Endothelial cell of umbilical vein (primary cell): ENCODE measurements around the gene NFX1. TPM values are rescaled to one million over a fixed set of nuclear protein-coding genes. Genes with fewer than 3 reads are reported as not detected.

ENCODE experiments used
- BruUV-seq: library from RNA; stranded (reverse); fragments of 400-500 nt; replicated peaks from 2 replicates; lab custom pipeline; 2021; lab: Mats Ljungman, UMichigan
- CTCF ChIA-PET: fragments of 300-600, 350-600 bp; sonication (Branson Sonifier 250); formaldehyde crosslinking; loops from one replicate; lab custom pipeline; 2021; ENCODE audit warnings: antibody characterized with exemption, inconsistent platforms; lab: Charles Lee
- POLR2A ChIA-PET: fragments of 300-600, 350-600 bp; sonication (Branson Sonifier 250); formaldehyde crosslinking; loops from one replicate; lab custom pipeline; 2021; ENCODE audit warnings: antibody characterized with exemption, inconsistent platforms; lab: Charles Lee
- DNase-seq: peaks from one replicate; pipeline ENCODE4 v3.0.0-alpha.2; 2011; ENCODE audit warnings: low read depth, low spot score
- FAIRE-seq: peaks from 2 replicates; lab custom pipeline; 2011; peaks lifted over from hg19 to GRCh38; lab: Jason Lieb, UNC
- H2AFZ ChIP-seq: 2 replicates; pipeline ENCODE4 v1.6.0; 2012; ENCODE audit warnings: low read depth, low read length, control low read depth, inconsistent platforms
- H3K27ac ChIP-seq: 2 replicates; pipeline ENCODE4 v1.5.1; 2011; ENCODE audit warnings: low read depth, mild to moderate bottlenecking, control low read depth, low read length, moderate library complexity; ENCODE audit not compliant: insufficient read depth
- H3K27me3 ChIP-seq, 2 experiments: 2 replicates each; pipeline versions ENCODE4 v1.6.0 to v1.6.1; 2011; ENCODE audit warnings: low read length in 2 of 2, mixed read lengths in 1 of 2; ENCODE audit not compliant: control insufficient read depth in 2 of 2, insufficient read depth in 2 of 2
- H3K36me3 ChIP-seq, 2 experiments: 2 replicates in 1 of 2; 3 replicates in 1 of 2; pipeline ENCODE4 v1.5.1; 2011; ENCODE audit warnings: low read length in 2 of 2, mild to moderate bottlenecking in 1 of 2, moderate library complexity in 1 of 2; ENCODE audit not compliant: control insufficient read depth in 2 of 2, insufficient read depth in 2 of 2; ENCODE audit errors: extremely low read depth in 1 of 2
- H3K4me1 ChIP-seq: 3 replicates; pipeline ENCODE4 v1.5.1; 2011; ENCODE audit warnings: mild to moderate bottlenecking, low read length; ENCODE audit not compliant: control insufficient read depth, insufficient read depth; ENCODE audit errors: extremely low read depth
- H3K4me2 ChIP-seq: 2 replicates; pipeline ENCODE4 v1.6.1; 2011; ENCODE audit warnings: low read length, control low read depth, mixed read lengths; ENCODE audit not compliant: insufficient read depth
- H3K4me3 ChIP-seq, 3 experiments: fragments of 200-600 bp in 1 of 3; sonication (generic), shearing (Covaris generic) in 1 of 3; replicated peaks in 1 of 3; 2 replicates each; pipeline ENCODE4 v1.5.1; 2011 to 2016; ENCODE audit warnings: control low read depth in 3 of 3, low read length in 3 of 3, mild to moderate bottlenecking in 2 of 3, inconsistent platforms in 1 of 3, low read depth in 1 of 3, moderate library complexity in 1 of 3; ENCODE audit not compliant: insufficient read depth in 1 of 3
- H3K79me2 ChIP-seq: 2 replicates; pipeline ENCODE4 v1.6.0; 2012; ENCODE audit warnings: low read length, inconsistent platforms; ENCODE audit not compliant: control insufficient read depth, insufficient read depth
- H3K9ac ChIP-seq: replicated peaks from 2 replicates; pipeline ENCODE3; 2011; ENCODE audit warnings: low read length, control low read depth; ENCODE audit not compliant: insufficient read depth; ENCODE audit errors: extremely low read depth
- H3K9me1 ChIP-seq: replicated peaks from 3 replicates; pipeline ENCODE4 v1.6.0; 2011; ENCODE audit warnings: mild to moderate bottlenecking, low read length; ENCODE audit not compliant: control insufficient read depth, insufficient read depth; ENCODE audit errors: extremely low read depth
- H3K9me3 ChIP-seq: replicated peaks from 2 replicates; pipeline ENCODE4 v1.5.1; 2012; ENCODE audit warnings: low read length, inconsistent platforms; ENCODE audit not compliant: control insufficient read depth, insufficient read depth
- H4K20me1 ChIP-seq: replicated peaks from 2 replicates; pipeline ENCODE3; 2011; ENCODE audit warnings: mild to moderate bottlenecking, low read length; ENCODE audit not compliant: control insufficient read depth, insufficient read depth; ENCODE audit errors: extremely low read depth
- CTCF ChIP-seq, 2 donors: IDR thresholded peaks; 1 replicate in 1 of 2; 2 replicates in 1 of 2; pipeline ENCODE4 v1.5.1; 2011; ENCODE audit warnings: low read length in 2 of 2, mild to moderate bottlenecking in 2 of 2, moderate library complexity in 2 of 2, control low read depth in 1 of 2, inconsistent platforms in 1 of 2, low read depth in 1 of 2; ENCODE audit not compliant: insufficient read depth in 1 of 2; ENCODE audit errors: extremely low read depth in 1 of 2
- EZH2 ChIP-seq: IDR thresholded peaks from 2 replicates; pipeline ENCODE4 v1.6.1; 2012; ENCODE audit warnings: borderline replicate concordance, low read depth, mild to moderate bottlenecking, moderate library complexity, low read length, inconsistent platforms; ENCODE audit not compliant: severe bottlenecking
- FOS ChIP-seq: IDR thresholded peaks from 2 replicates; pipeline ENCODE4 v1.6.1; 2011; ENCODE audit warnings: mild to moderate bottlenecking, low read length, moderate library complexity, borderline replicate concordance; ENCODE audit not compliant: insufficient read depth
- JUN ChIP-seq: IDR thresholded peaks from 2 replicates; pipeline ENCODE4 v1.6.1; 2011; ENCODE audit warnings: borderline replicate concordance, low read depth; ENCODE audit not compliant: insufficient read length, insufficient read depth
- MAX ChIP-seq: IDR thresholded peaks from 2 replicates; pipeline ENCODE4 v1.6.1; 2011; ENCODE audit not compliant: insufficient read depth, insufficient read length
- MYC ChIP-seq: IDR thresholded peaks from one replicate; pipeline ENCODE4 v1.6.1; 2011; ENCODE audit warnings: mild to moderate bottlenecking, low read depth, low read length
- dilution Hi-C: fragments of 300-500 bp; cut with MboI; formaldehyde crosslinking; loops from one replicate; pipeline ENCODE4 v1.15.0; 2019; ENCODE audit warnings: low sequenced_read_pairs; ENCODE audit not compliant: extremely low pct_ligation_motif_present
- intact Hi-C: fragments of 100-400 bp; cut with micrococcal nuclease; formaldehyde crosslinking; loops from one replicate; pipeline ENCODE4 v1.10.0; 2022
- polyA plus RNA-seq, 4 experiments: library from polyadenylated mRNA; depleted of rRNA in 3 of 4; stranded (reverse) in 3 of 4; unstranded in 1 of 4; fragments of >200 nt; gene quantifications; 2 replicates each; pipeline versions ENCODE4 v1.2.1 to v1.2.3, GENCODE V29; 2011 to 2012; ENCODE audit warnings: missing spikeins in 1 of 4
- total RNA-seq: library from RNA; stranded (reverse); gene quantifications from 2 replicates; pipeline ENCODE4 v1.2.3, GENCODE V29; 2021

NFX1 gene
- total and polyA plus RNA-seq, 2 donors (not counting 3 experiments of a cell fraction or from before 2014, with no cell fraction given) = 19.3 to 21.7 TPM

GRCh38 chr9:33372900-33373299 lies 82.6 kb downstream of the NFX1 start:
- ChIA-PET CTCF (interaction anchor here (1.5 to 7.2 kb wide), 8 partner anchors 19 to 92 kb away, joined by 4 to 164 read pairs (median 28); partner anchors contain the start of gene AQP3), POLR2A (no interaction called here)
- Histone ChIP-seq H3K79me2 (no peaks in the 10 kb centered on the region), H3K9ac (no peak overlapping the region), H3K4me3 (no peak overlapping the region), H3K4me1 (peaks cover 6% of the 10 kb centered on the region), H4K20me1 (no peaks in the 10 kb centered on the region), H3K27me3 (no peaks in the 10 kb centered on the region), H3K27ac (no peak overlapping the region), H3K9me3 (no peaks in the 10 kb centered on the region), H2AFZ (no peak overlapping the region), H3K9me1 (no peaks in the 10 kb centered on the region), H3K36me3 (peaks cover 3 to 8% of the 10 kb centered on the region in 2 experiments), H3K4me2 (no peak overlapping the region)
- dilution Hi-C loops (no loop called here), intact Hi-C loops (no loop called here)
- DNase-seq = no peak
- FAIRE-seq = no peak
- BruUV-seq = no TSS peak
- TF ChIP-seq MAX (no peak), CTCF (IDR thresholded peaks at IDR 0.05; ENCODE audit: extremely low read depth in 1 of 2, insufficient read depth in 1 of 2, low read depth in 1 of 2, low read length in 2 of 2) (no peak), MYC (no peak), FOS (no peak), EZH2 (no peak), JUN (no peak)
